Upper lobe of left lung (tissue), 6 donors: Measurements from ENCODE around the gene GSG1L2. TPM values are rescaled to one million over a fixed set of nuclear protein-coding genes. Genes with fewer than 3 reads are reported as not detected.
A peak's percentile ranks its signal among the peaks of the same experiment; 100 is the strongest.

Source experiments
- ATAC-seq, 2 donors: fragments of 200-7000 bp; cut with Tn5 transposase; one replicate each; pipeline ENCODE4 v1.9.1; 2022; ENCODE audit warnings: mild to moderate bottlenecking in 2 of 2, moderate library complexity in 2 of 2; ENCODE audit not compliant: low FRiP score in 2 of 2
- DNase-seq, 2 donors: peaks; one replicate each; pipeline ENCODE4 v3.0.0-alpha.2; 2019 to 2020
- H3K27ac ChIP-seq, 4 donors: fragments of 200-600 bp; sonication (generic); one replicate each; pipeline ENCODE4 v1.5.1; 2016 to 2019
- H3K27me3 ChIP-seq, 4 donors: fragments of 200-600 bp; sonication (generic); one replicate each; pipeline ENCODE4 v1.5.1; 2017 to 2019
- H3K36me3 ChIP-seq, 4 donors: fragments of 200-600 bp; sonication (generic); one replicate each; pipeline ENCODE4 v1.5.1; 2016 to 2019
- H3K4me1 ChIP-seq, 4 donors: fragments of 200-600 bp; sonication (generic); one replicate each; pipeline ENCODE4 v1.5.1; 2018 to 2019
- H3K4me3 ChIP-seq, 4 donors: fragments of 200-600 bp; sonication (generic); one replicate each; pipeline ENCODE4 v1.5.1; 2017 to 2019; ENCODE audit warnings: mild to moderate bottlenecking in 2 of 4, moderate library complexity in 1 of 4
- H3K9me3 ChIP-seq, 4 donors: fragments of 200-600 bp; sonication (generic); one replicate each; pipeline ENCODE4 v1.5.1; 2018 to 2019
- EP300 ChIP-seq, 4 donors: sonication (generic); formaldehyde crosslinking; IDR thresholded peaks; one replicate each; pipeline ENCODE4 v1.5.1; 2017; ENCODE audit warnings: antibody characterized with exemption in 4 of 4, control low read depth in 2 of 4
- POLR2A ChIP-seq, 4 donors: fragments of 450-650 bp; IDR thresholded peaks; one replicate each; pipeline ENCODE4 v1.5.1; 2016 to 2017; ENCODE audit warnings: antibody characterized with exemption in 4 of 4, mild to moderate bottlenecking in 2 of 4
- POLR2AphosphoS5 ChIP-seq, 2 donors: sonication (generic); formaldehyde crosslinking; IDR thresholded peaks; one replicate each; pipeline ENCODE4 v1.5.1; 2017; ENCODE audit warnings: antibody characterized with exemption in 2 of 2
- WGBS, 2 donors: methylation state at CpG; one replicate each; pipeline ENCODE4 v1.1.5; 2017 to 2018; 5-methylcytosine and 5-hydroxymethylcytosine counted together
- total RNA-seq, 6 donors: library from RNA; depleted of rRNA in 4 of 6; stranded (reverse); fragments of >200 nt in 4 of 6; gene quantifications; one replicate each; pipeline versions ENCODE4 v1.1.0 to v1.2.1, GENCODE V29; 2016 to 2021
- TF ChIP-seq, protein P1 (sequence below), 6 experiments: fragments of 450-650 bp in 4 of 6; fragments of 200-600 bp in 2 of 6; sonication (generic) in 2 of 6; IDR thresholded peaks; one replicate each; pipeline ENCODE4 v1.5.1; 2016 to 2019; ENCODE audit warnings: antibody characterized with exemption in 6 of 6
- donor health status: DM: no; HTN: no; CAD: no; lungs with moderate emphysema.
- donor health status: DM: no; HTN: yes; CAD: no; lungs with severe emphysema.

The GSG1L2 gene
- total RNA-seq, 6 donors from 2014 or later = not detected

DNA sequence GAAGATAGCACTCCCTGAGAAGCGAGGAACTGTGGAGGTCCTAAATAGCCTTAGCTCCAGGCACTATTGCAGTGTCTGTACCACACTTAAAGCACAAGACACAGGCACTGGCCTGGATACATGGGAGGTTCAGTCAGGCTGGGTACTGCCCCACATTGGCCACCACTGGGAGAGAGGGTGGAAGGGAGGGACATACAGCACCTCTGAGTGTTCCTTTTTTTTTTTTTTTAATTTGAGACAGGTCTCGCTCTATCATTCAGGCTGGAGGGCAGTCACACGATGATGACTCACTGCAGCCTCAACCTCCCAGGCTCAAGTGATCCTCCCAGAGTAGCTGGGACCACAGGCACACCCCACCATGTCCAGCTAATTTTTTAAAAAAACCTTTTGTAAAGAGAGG, 1.4 kb downstream of the GSG1L2 start:
- Histone ChIP-seq H3K27me3 (no peaks in the 10 kb centered on the region), H3K9me3 (no peaks in the 10 kb centered on the region), H3K4me3 (no peak overlapping the region), H3K36me3 (no peaks in the 10 kb centered on the region), H3K27ac (no peak overlapping the region), H3K4me1 (no peaks in the 10 kb centered on the region)
- DNase-seq (no peak), ATAC-seq (peak in 1 of 2 donors; percentile 15)
- TF ChIP-seq POLR2AphosphoS5 (IDR thresholded peaks at IDR 0.05) (no peak), POLR2A (IDR thresholded peaks at IDR 0.05) (no peak), EP300 (IDR thresholded peaks at IDR 0.05) (no peak)
- TF ChIP-seq, protein P1, sequence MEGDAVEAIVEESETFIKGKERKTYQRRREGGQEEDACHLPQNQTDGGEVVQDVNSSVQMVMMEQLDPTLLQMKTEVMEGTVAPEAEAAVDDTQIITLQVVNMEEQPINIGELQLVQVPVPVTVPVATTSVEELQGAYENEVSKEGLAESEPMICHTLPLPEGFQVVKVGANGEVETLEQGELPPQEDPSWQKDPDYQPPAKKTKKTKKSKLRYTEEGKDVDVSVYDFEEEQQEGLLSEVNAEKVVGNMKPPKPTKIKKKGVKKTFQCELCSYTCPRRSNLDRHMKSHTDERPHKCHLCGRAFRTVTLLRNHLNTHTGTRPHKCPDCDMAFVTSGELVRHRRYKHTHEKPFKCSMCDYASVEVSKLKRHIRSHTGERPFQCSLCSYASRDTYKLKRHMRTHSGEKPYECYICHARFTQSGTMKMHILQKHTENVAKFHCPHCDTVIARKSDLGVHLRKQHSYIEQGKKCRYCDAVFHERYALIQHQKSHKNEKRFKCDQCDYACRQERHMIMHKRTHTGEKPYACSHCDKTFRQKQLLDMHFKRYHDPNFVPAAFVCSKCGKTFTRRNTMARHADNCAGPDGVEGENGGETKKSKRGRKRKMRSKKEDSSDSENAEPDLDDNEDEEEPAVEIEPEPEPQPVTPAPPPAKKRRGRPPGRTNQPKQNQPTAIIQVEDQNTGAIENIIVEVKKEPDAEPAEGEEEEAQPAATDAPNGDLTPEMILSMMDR (IDR thresholded peaks at IDR 0.05) = no peak
- WGBS, 2 donors = 82 to 92% methylated on average over 3 of the region's 3 CpGs

DNA sequence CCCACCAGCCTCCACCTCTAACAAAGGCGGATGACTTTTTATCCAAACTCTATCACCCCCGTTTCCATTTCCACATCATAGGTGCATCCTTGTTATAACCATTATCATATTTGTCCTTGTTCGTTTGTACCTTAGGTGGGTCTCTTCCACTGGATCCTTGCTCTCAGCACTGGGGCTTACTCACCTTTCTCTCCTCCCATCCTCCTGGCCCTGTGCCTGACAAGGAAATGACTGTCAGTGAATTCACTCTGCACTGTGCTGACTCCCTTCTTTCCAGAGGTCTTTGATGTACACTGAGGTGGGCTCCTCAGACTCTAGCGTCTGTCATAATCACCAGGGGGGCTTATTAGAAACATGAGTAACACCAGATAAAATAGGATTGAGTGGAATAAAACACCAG, 3.1 kb downstream of the GSG1L2 start:
- 60 to 88% methylated on average over 4 of the region's 4 CpGs for WGBS, 2 donors
- TF ChIP-seq POLR2AphosphoS5 (IDR thresholded peaks at IDR 0.05) = no peak
- TF ChIP-seq EP300 (IDR thresholded peaks at IDR 0.05) = no peak
- TF ChIP-seq, protein P1 (IDR thresholded peaks at IDR 0.05) = no peak
- no peak for TF ChIP-seq POLR2A (IDR thresholded peaks at IDR 0.05)
- H3K9me3 ChIP-seq = no peaks in the 10 kb centered on the region
- H3K4me1 ChIP-seq = no peaks in the 10 kb centered on the region
- H3K4me3 ChIP-seq = no peak overlapping the region
- no peak overlapping the region for H3K27ac ChIP-seq
- DNase-seq (no peak), ATAC-seq (no peak)
- H3K27me3 ChIP-seq = no peaks in the 10 kb centered on the region
- no peaks in the 10 kb centered on the region for H3K36me3 ChIP-seq

DNA sequence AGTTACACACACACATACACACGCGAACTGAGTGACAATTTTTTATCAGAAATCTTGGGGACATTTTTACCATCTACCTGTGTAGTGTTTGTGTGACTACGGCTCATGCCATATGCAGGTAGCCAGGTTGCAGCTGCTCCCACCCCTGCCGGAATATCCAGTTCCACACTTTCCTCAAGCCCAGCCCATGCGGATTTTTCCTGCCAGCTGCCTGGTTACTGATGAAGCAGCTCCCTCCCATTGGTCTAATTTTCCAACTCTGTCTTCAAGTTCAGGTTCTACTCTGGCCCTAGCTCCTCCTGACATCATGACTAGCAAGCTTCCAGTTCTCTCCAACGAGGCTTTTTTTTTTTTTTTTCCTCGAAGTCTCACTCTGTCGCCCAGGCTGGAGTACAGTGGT, 4.8 kb downstream of the GSG1L2 start:
- peak in 1 of 2 donors; percentile 36 for DNase-seq
- 53 to 55% methylated on average over 8 of the region's 8 CpGs for WGBS, 2 donors
- Histone ChIP-seq H3K36me3 (no peaks in the 10 kb centered on the region), H3K4me1 (no peaks in the 10 kb centered on the region), H3K27ac (no peak overlapping the region), H3K4me3 (no peak overlapping the region), H3K27me3 (no peaks in the 10 kb centered on the region), H3K9me3 (no peaks in the 10 kb centered on the region)
- TF ChIP-seq, protein P1 (IDR thresholded peaks at IDR 0.05) = no peak
- TF ChIP-seq POLR2A (IDR thresholded peaks at IDR 0.05) (no peak), EP300 (IDR thresholded peaks at IDR 0.05) (no peak), POLR2AphosphoS5 (IDR thresholded peaks at IDR 0.05) (no peak)
- ATAC-seq = peak in 1 of 2 donors; percentile 59

DNA sequence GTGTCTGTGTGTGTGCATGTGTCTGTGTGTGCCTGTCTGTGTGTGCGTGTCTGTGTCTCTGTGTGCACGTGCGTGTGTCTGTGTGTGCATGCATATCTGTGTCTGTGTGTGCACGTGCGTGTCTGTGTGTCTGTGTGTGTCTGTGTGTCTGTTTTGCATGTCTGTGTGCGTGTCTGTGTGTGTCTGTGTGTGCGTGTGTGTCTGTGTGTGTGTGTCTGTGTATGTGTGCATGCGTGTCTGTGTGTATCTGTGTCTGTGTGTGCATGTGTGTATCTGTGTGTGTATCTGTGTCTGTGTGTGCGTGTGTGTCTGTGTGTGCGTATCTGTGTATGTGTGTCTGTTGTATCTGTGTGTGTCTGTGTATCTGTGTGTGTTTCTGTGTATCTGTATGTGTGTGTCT, 5.4 kb downstream of the GSG1L2 start:
- Histone ChIP-seq H3K4me3 (no peak overlapping the region), H3K27me3 (no peaks in the 10 kb centered on the region), H3K36me3 (no peaks in the 10 kb centered on the region), H3K4me1 (no peaks in the 10 kb centered on the region), H3K9me3 (no peaks in the 10 kb centered on the region), H3K27ac (no peak overlapping the region)
- no peak for ATAC-seq
- WGBS, 2 donors = 58 to 96% methylated on average over 6 to 9 of the region's 10 CpGs
- no peak for TF ChIP-seq POLR2AphosphoS5 (IDR thresholded peaks at IDR 0.05)
- TF ChIP-seq, protein P1 (IDR thresholded peaks at IDR 0.05) = no peak
- no peak for TF ChIP-seq POLR2A (IDR thresholded peaks at IDR 0.05)
- no peak for TF ChIP-seq EP300 (IDR thresholded peaks at IDR 0.05)
- DNase-seq = no peak

DNA sequence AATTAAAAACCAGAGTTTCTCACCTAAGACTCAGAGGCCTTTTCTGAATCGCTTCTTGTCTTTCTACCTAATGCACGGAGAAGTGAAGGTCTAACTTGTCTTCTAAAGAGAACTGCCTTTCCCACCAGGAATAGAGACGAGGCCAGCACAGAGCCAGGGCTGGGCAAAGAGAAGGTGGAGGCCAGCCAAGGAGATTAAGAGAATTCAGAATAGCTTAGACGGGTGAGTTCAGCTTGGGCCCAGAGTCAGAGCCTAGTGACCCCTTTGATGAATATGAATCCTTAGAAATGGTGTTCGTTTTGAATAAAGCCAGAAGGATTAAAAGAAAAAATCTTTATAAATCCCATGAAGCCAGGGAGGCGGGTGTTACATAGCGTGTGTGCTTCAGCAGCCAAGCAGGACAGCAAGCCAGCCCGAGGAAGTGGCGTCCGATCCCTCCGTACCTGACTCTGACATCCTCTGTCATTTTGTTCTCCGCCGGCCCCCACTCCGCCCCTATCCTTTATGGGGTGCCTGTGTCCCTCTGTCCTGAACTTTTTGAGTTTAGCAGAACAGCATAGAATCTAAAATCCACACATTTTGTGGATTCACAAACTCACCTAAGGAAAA, 7.4 kb downstream of the GSG1L2 start:
- Histone ChIP-seq H3K36me3 (no peaks in the 10 kb centered on the region), H3K9me3 (no peaks in the 10 kb centered on the region), H3K4me1 (no peaks in the 10 kb centered on the region), H3K27me3 (no peaks in the 10 kb centered on the region), H3K27ac (no peak overlapping the region), H3K4me3 (no peak overlapping the region)
- TF ChIP-seq POLR2AphosphoS5 (IDR thresholded peaks at IDR 0.05) = no peak
- TF ChIP-seq, protein P1 (IDR thresholded peaks at IDR 0.05) = no peak
- TF ChIP-seq POLR2A (IDR thresholded peaks at IDR 0.05) = no peak
- TF ChIP-seq EP300 (IDR thresholded peaks at IDR 0.05) = no peak
- ATAC-seq (no peak), DNase-seq (no peak)
- 77 to 86% methylated on average over 14 of the region's 14 CpGs for WGBS, 2 donors
